GM21447 (cell line): ENCODE measurements around the gene POLR3H.

Experiments
- ATAC-seq: cut with Tn5 transposase; IDR thresholded peaks from one replicate; pipeline ENCODE4 v1.9.1; 2021; ENCODE audit not compliant: unreplicated experiment

POLR3H gene

DNA sequence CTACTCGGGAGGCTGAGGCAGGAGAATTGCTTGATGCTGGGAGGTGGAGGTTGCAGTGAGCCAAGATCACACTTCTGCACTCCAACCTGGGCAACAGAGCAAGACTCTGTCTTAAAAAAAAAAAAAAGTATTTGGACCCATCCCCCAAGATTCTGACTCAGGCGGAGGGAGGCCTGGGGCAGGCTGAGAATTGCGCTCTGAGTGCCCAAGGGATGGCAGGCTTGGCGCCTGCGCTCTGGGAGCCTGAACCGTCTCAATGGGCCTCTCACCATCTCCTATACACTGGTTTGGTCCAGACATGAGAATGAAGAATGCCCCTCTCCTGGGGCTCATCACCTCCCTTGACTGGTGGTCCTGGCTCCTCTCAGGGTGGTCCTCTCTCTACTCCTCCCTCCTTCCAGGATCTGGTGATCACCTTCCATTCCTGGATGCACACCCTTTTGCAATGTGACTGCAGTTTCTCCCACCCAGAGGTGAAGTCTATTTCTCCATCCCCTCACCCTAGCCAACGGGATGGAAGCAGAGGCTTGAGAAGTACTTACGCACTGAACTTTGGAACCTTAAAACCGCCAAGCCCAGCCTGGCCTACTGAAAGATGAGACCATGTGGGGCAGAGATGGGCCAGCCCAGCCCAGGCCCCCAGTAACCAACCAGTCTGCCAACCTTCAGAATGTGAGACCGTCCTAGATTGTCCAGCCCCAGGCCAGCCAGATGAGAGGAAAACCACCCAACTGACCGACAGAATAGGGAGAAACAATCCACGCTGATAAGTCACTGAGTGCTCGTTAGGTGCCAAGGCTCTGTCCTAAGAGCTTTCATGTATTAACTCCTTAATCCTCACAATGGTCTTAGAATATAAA lies 4.9 kb downstream of the POLR3H start:
- ATAC-seq, result no peak

DNA sequence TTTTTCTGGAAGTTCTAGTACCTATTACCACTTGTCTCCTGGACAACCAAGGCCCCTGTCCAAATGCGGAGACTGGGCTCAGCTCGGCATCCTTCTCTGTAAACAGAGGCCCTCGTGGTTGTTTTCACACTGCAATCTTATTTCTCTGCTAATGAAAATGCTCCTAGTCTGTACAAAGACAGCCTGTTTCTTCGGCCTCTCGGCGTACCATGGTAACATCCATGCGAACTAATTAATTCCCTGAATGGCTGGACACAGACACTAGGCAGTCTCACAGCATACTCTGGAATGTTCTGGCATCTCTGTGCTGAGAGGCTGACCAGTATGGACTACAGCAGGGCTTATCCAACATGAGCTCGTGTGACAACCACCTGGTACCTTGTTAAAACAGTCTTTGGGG lies 5.7 kb downstream of the POLR3H start:
- no peak for ATAC-seq

DNA sequence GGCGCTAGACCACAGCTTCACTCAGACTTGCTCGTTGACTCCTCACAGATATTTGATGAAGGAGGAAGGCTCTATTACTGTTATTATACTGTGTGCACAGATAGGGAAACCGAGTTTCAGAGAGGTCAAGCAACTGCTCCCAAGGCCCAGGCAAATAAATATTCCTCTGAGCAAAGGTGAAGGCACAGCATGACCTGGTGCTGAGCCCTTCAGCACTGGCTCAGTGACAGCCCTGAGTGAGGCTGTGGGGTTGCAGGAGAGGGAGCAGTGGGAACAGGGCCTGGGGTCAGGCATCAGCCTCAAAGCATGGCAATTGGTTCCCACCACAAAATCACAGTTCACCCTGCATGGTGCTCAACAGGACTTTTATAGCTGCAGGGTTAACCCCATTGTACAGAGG lies 7.1 kb downstream of the POLR3H start:
- no peak for ATAC-seq

DNA sequence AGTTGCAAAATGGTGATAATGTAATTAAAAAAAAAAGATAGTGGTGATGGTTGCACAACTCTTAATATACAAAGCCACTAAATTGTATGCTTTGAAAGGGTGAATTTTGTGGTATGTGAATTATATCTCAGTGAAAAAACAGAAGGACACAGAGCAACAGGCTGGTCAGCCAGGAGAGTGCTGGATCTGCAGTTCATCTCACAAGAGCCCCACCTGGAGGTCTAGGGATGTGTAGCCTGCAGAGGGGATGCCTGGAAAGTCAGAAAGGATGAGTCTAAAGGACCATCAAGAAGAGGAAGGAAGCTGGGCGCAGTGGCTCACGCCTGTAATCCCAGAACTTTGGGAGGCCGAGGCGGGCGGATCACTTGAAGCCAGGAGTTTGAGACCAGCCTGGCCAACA lies 9.0 kb downstream of the POLR3H start:
- no peak for ATAC-seq

DNA sequence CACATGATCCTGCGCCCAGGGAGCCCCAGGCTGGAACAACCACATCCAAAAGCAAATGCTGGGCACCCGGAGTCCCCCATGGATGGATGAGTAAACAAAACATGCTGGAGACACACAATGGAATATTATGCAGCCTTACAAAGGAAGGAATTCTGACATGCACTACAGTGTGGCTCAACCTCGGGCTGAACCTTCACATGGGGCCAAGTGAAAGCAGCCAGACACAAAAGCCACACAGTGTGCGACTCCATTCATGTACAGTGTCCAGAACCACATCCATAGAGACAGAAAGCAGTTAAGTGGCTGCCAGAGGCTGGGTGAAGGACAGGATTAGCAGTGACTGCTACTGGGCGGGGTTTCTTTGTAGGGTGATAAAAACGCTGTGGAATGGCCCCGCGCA lies 10.1 kb downstream of the POLR3H start:
- no peak for ATAC-seq

DNA sequence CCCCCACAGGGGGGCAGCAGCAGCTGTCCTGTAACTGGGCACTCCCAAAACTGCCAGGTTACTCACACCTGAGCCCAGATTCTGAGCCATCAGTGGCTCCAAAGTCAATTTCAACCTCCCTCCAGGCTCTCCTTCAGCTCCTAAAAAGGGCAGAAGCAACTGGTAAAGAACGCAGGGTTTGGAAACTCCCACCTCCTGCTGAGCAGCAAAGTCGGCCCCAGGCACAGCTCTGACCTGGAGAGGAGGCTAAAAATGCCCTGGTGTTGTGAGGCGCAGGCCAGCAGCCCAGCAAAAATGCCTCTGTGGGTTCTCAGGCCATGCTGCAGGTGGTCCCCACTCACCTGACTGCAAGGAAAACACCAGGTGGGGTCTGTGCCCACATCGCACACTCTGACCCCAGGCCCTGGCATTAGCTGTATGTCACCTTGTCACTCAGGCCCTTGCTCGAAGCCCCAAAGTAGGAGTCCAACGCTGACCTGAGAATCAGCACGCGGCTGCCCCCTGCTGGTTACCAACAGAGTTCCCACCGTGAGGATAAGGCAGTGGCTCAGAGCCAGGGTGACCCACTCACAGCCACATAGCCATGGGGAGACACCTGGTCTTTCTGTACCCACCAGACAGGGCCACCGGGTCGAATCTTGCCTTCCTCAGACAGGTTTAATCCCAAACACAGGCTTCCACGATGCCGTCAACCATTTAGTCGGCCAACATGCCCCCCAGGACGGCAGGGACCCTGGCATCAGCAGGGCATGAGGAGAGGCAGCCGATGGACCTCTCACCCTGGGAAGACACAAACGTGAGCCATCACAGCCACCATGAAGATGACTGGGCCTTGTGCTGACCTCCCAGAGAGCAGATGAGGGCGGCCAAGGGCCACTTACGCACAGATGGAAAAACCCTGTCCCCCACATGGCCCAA lies 11.1 kb downstream of the POLR3H start:
- no peak for ATAC-seq

DNA sequence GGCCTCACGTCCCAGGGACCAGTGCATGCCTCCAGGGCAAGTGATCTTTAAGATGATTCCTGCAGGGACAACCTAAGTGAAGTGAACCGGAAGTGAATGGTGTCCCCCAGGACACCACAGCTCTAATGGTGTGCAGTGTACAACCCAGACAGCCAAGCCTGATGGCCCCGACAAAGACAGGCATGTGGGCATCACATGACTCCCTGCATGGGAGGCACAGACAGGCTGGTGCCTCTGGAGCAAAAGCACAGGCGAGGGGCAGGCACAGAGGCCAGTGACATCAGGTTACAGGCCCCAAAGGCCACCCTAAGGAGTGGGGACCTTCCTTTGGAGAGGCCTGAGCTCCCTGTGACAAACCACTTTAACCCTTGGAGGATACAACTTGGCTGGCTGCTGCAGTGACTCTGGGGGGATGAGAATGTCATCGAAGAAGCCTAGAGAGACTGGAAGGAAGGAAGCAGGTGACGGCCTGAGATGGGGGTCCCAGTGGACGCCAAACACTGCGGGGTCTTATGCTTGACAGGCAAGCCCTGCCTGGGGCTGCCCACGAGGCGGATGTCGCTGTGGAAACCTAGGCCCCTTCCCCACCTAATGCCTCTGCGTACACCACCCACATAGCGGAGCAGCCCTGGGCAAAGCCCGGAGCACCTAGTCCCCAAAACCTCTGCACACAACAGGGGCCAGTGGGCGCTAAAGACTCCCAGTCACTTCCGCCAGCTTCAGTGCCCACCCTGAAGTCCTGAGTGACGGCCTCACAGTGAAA lies 12.4 kb downstream of the POLR3H start:
- no peak for ATAC-seq

- ATAC-seq, result no peak
Observed at GRCh38 chr22:41530890-41531714, 13.2 kb downstream of the POLR3H start.

- ATAC-seq, result no peak
Observed at GRCh38 chr22:41528938-41529561, 15.2 kb downstream of the POLR3H start.

GRCh38 chr22:41528132-41528766 lies 16.0 kb downstream of the POLR3H start:
- no peak for ATAC-seq

DNA sequence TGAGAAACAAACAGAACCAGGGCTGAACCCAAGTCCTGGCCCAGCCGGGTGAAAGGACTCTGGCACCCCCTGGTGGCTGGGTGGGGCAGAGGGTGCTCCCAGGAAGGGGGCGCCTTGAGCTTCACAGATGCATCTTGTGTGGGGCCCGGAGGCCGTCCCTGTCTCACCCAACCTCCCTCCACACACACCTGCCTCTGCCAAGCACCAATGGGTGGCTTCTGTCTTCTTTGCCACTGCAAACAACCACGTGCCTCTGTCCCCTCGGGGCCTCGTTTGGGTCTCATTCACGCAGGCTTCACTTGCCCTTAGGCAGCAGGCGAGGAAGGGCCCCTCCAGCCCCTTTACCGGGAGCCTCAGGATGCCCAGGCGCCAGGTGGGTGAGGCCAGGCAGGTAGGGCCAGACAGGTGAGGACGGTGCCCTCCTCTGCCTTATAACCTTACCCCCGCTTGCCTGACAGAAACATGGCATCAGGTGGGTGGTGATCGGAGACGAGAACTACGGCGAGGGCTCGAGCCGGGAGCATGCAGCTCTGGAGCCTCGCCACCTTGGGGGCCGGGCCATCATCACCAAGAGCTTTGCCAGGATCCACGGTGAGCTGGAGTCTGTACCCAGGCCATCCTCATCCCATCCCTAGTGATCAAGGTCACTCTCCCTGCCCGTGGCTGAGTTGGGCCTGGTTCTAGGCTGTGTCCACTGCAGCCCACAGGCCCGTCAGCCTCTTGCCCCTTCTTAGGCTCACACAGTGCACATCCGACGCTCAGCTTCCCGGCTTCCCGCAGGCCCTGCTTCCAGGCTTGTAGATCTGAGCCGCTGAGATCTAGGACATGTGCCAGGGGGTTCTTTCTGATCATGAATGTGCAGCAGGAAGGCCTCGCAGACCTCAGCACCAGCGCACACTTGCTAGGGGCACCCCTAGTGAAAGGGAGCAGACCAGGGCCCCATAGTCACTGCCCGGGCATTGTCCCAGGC lies 17.2 kb downstream of the POLR3H start:
- ATAC-seq, result no peak

- no peak for ATAC-seq
Observed at GRCh38 chr22:41526226-41526829, 17.9 kb downstream of the POLR3H start.

- ATAC-seq, result no peak
Observed at GRCh38 chr22:41525450-41526225, 18.6 kb downstream of the POLR3H start.

DNA sequence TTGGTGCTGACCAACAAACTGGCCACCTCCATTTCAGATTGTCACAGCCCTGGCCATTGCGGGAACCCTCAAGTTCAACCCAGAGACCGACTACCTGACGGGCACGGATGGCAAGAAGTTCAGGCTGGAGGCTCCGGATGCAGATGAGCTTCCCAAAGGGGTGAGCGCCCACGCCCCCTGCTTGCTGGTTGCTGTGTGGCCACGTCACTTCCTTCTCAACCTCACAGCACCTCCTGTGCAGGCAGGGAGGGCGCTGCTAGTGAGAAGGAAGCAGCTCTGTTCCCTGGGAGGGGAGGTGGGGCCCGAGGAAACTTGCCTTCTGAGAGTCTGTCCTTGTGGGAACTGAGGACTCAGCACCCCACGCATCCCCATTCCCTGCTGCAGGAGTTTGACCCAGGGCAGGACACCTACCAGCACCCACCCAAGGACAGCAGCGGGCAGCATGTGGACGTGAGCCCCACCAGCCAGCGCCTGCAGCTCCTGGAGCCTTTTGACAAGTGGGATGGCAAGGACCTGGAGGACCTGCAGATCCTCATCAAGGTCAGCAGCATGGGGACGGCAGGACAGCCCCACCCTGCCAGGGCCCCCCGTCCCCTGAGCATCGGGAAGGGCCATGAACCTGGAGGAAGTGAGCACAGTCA lies 19.3 kb downstream of the POLR3H start:
- ATAC-seq, result no peak

DNA sequence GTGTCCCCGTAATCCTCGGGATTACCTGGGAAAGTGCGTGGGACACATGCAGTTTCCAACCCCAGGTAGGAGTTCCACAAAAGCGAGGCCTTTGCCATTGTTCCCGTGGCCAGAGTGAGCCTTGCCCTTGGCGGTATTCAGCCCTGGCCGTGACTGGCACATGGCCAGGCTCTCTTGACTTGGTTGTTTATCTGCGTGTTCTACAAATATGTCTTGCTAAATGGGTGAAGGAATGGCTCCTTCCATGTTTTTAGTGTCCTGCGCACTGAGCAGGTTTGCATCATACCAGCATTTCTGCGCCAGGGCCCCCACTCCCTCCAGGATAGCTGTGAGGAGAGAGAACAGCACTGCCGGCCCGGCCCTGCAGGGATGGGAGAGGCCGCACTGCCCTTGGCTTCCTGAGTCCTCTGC lies 20.0 kb downstream of the POLR3H start:
- no peak for ATAC-seq

- ATAC-seq, result no peak
Observed at GRCh38 chr22:41523464-41524221, 20.6 kb downstream of the POLR3H start.
